ENCODE data around the gene WDR27.

Gene WDR27

DNA sequence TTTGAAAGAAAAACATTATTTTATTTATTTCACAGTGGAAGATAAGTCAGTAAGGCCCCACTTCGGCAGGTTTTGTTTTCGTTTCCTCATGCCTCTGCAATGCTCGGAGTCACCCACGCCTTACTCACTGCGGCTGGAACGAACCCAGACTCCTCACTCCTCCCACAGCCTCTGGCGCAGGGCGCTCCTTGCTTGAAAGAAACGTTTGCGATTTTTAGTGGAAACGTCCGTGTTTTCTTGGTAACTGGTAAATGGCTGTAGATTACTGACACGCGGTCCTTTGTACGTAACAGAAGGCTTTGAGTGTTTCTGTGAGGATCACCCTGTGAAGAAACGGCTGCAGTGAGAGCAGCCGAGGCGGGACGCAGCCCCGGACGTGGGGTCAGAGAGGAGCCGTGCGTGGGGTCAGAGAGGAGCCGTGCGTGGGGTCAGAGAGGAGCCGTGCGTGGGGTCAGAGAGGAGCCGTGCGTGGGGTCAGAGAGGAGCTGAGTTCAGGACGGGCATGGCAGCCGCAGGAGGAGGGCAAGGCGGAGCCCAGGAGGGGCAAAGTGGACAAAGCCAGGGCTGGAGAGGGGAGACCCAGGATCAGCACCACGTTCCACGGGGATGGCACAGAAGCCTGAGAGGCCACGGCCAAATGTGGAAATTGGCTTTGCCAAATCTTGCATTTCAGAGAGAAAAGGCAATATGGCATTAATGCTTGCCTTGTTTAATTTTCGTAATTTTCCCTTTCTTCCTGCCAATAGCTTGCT lies 249.5 kb downstream of the WDR27 start:
- Histone ChIP-seq H3K27me3 (ENCODE audit: insufficient read depth, low read length, poor library complexity, severe bottlenecking) (no peaks in the 10 kb centered on the region), H3K4me1 (ENCODE audit: insufficient read depth, low read length, poor library complexity, severe bottlenecking) (no peaks in the 10 kb centered on the region), H3K36me3 (ENCODE audit: insufficient read depth, low read length) (no peaks in the 10 kb centered on the region), H3K4me2 (ENCODE audit: low read depth, low read length, poor library complexity, severe bottlenecking) (no peak overlapping the region), H2AFZ (ENCODE audit: low read length) (no peak overlapping the region), H3K79me2 (ENCODE audit: insufficient read depth, low read length) (no peaks in the 10 kb centered on the region), H3F3A (ENCODE audit: low read depth) (no peaks in the 10 kb centered on the region), H3K9me3 (ENCODE audit: insufficient read depth, low read depth, low read length) (peaks cover 23% of the 10 kb centered on the region; the same call in 1 of the 2 replicates), H3K9ac (ENCODE audit: low read depth, low read length, poor library complexity, severe bottlenecking) (no peak overlapping the region), H3K4me3 (ENCODE audit: low read length, poor library complexity, severe bottlenecking) (no peak overlapping the region), H4K20me1 (ENCODE audit: insufficient read depth, low read length, poor library complexity, severe bottlenecking) (no peaks in the 10 kb centered on the region), H3K9me2 (replicated peaks; ENCODE audit: low read depth, low read length) (no peaks in the 10 kb centered on the region; the same call in 1 of the 2 replicates)
- TF ChIP-seq EZH2phosphoT487 (IDR thresholded peaks at IDR 0.05; ENCODE audit: borderline replicate concordance), result no peak
- TF ChIP-seq, protein P1, sequence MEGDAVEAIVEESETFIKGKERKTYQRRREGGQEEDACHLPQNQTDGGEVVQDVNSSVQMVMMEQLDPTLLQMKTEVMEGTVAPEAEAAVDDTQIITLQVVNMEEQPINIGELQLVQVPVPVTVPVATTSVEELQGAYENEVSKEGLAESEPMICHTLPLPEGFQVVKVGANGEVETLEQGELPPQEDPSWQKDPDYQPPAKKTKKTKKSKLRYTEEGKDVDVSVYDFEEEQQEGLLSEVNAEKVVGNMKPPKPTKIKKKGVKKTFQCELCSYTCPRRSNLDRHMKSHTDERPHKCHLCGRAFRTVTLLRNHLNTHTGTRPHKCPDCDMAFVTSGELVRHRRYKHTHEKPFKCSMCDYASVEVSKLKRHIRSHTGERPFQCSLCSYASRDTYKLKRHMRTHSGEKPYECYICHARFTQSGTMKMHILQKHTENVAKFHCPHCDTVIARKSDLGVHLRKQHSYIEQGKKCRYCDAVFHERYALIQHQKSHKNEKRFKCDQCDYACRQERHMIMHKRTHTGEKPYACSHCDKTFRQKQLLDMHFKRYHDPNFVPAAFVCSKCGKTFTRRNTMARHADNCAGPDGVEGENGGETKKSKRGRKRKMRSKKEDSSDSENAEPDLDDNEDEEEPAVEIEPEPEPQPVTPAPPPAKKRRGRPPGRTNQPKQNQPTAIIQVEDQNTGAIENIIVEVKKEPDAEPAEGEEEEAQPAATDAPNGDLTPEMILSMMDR (conservative IDR thresholded peaks at IDR 0.05; ENCODE audit: low read length), result no peak

DNA sequence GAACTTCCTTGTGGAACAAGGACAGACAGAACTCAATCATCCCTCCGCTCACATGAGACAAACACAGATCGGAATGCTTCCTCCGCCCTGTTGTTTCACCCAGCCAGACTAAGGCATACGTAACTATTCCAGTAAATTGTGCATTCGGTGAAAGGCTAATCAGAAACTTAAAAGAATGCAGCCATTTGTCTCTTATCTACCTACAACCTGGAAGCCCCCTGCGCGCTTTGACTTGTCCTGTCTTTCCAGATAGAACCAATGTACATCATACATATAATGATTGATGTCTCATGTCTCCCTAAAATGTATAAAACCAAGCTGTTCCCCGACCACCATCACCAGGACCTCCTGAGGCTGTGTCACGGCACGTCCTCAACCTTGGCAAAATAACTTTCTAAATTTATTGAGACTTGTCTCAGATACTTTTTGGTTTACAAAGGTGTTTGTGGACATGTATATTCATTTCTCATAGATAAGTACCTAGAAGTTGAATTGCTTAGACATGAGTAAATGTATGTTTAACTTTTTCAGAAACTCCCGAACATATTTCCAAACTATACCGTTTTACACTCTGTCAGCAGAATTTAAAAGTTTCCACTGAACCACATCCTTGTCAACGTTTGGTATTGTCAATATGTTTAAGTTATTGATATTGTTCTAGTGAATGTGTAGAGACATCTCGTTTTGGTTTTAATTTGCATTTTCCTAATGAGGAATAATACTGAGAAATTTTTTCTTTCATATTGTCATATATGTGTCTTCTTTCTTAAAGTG lies 250.6 kb downstream of the WDR27 start:
- no peaks in the 10 kb centered on the region; the same call in 1 of the 2 replicates for H3K9me2 ChIP-seq (replicated peaks; ENCODE audit: low read depth, low read length)
- H4K20me1 ChIP-seq (ENCODE audit: insufficient read depth, low read length, poor library complexity, severe bottlenecking), result no peaks in the 10 kb centered on the region
- TF ChIP-seq, protein P1 (conservative IDR thresholded peaks at IDR 0.05; ENCODE audit: low read length), result no peak
- TF ChIP-seq EZH2phosphoT487 (IDR thresholded peaks at IDR 0.05; ENCODE audit: borderline replicate concordance), result no peak
- H3K4me2 ChIP-seq (ENCODE audit: low read depth, low read length, poor library complexity, severe bottlenecking), result no peak overlapping the region
- H3K4me3 ChIP-seq (ENCODE audit: low read length, poor library complexity, severe bottlenecking), result no peak overlapping the region
- H3K4me1 ChIP-seq (ENCODE audit: insufficient read depth, low read length, poor library complexity, severe bottlenecking), result no peaks in the 10 kb centered on the region
- no peaks in the 10 kb centered on the region for H3K27me3 ChIP-seq (ENCODE audit: insufficient read depth, low read length, poor library complexity, severe bottlenecking)
- peaks cover 20% of the 10 kb centered on the region; the same call in 1 of the 2 replicates for H3K9me3 ChIP-seq (ENCODE audit: insufficient read depth, low read depth, low read length)
- no peaks in the 10 kb centered on the region for H3K36me3 ChIP-seq (ENCODE audit: insufficient read depth, low read length)
- H3F3A ChIP-seq (ENCODE audit: low read depth), result no peaks in the 10 kb centered on the region
- no peak overlapping the region for H2AFZ ChIP-seq (ENCODE audit: low read length)
- H3K79me2 ChIP-seq (ENCODE audit: insufficient read depth, low read length), result no peaks in the 10 kb centered on the region
- H3K9ac ChIP-seq (ENCODE audit: low read depth, low read length, poor library complexity, severe bottlenecking), result no peak overlapping the region

DNA sequence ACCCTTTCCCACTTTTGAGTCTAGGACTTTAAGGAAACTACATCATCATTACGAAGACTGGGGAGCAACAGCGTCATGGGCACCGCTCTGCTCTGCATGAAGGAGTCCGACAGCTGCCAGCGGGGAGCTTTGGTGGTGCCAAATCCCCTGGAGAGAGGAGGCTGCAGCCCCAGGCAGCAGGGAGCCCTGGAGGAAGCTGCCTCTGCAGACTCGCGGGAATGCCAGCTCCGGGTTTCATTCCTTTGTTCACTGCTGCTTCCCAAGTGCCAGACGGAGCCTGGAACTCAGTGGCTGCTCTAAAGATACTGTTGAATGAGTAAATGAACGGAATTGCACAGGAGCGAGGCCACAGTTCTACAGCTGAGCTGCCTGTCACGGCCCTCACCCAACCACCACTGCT lies 251.7 kb downstream of the WDR27 start:
- TF ChIP-seq EZH2phosphoT487 (IDR thresholded peaks at IDR 0.05; ENCODE audit: borderline replicate concordance), result no peak
- TF ChIP-seq, protein P1 (conservative IDR thresholded peaks at IDR 0.05; ENCODE audit: low read length), result no peak
- H2AFZ ChIP-seq (ENCODE audit: low read length), result no peak overlapping the region
- no peak overlapping the region for H3K9ac ChIP-seq (ENCODE audit: low read depth, low read length, poor library complexity, severe bottlenecking)
- H3K36me3 ChIP-seq (ENCODE audit: insufficient read depth, low read length), result no peaks in the 10 kb centered on the region
- H3K4me3 ChIP-seq (ENCODE audit: low read length, poor library complexity, severe bottlenecking), result no peak overlapping the region
- no peak overlapping the region for H3K4me2 ChIP-seq (ENCODE audit: low read depth, low read length, poor library complexity, severe bottlenecking)
- no peaks in the 10 kb centered on the region for H3K27me3 ChIP-seq (ENCODE audit: insufficient read depth, low read length, poor library complexity, severe bottlenecking)
- H3K9me3 ChIP-seq (ENCODE audit: insufficient read depth, low read depth, low read length), result peaks cover 20% of the 10 kb centered on the region; the same call in 1 of the 2 replicates
- no peaks in the 10 kb centered on the region; the same call in 1 of the 2 replicates for H3K9me2 ChIP-seq (replicated peaks; ENCODE audit: low read depth, low read length)
- H4K20me1 ChIP-seq (ENCODE audit: insufficient read depth, low read length, poor library complexity, severe bottlenecking), result no peaks in the 10 kb centered on the region
- no peaks in the 10 kb centered on the region for H3K79me2 ChIP-seq (ENCODE audit: insufficient read depth, low read length)
- no peaks in the 10 kb centered on the region for H3K4me1 ChIP-seq (ENCODE audit: insufficient read depth, low read length, poor library complexity, severe bottlenecking)
- H3F3A ChIP-seq (ENCODE audit: low read depth), result no peaks in the 10 kb centered on the region

Data from Loucy (cell line).